SKM-1 treated with dmso at 0.1 percent for 144 hours (cell line): ENCODE data around the gene EFS.

Source experiments
- DNase-seq: peaks from one replicate; lab custom pipeline; 2025; ENCODE audit not compliant: unreplicated experiment; lab: John Stamatoyannopoulos, UW

Gene EFS

DNA sequence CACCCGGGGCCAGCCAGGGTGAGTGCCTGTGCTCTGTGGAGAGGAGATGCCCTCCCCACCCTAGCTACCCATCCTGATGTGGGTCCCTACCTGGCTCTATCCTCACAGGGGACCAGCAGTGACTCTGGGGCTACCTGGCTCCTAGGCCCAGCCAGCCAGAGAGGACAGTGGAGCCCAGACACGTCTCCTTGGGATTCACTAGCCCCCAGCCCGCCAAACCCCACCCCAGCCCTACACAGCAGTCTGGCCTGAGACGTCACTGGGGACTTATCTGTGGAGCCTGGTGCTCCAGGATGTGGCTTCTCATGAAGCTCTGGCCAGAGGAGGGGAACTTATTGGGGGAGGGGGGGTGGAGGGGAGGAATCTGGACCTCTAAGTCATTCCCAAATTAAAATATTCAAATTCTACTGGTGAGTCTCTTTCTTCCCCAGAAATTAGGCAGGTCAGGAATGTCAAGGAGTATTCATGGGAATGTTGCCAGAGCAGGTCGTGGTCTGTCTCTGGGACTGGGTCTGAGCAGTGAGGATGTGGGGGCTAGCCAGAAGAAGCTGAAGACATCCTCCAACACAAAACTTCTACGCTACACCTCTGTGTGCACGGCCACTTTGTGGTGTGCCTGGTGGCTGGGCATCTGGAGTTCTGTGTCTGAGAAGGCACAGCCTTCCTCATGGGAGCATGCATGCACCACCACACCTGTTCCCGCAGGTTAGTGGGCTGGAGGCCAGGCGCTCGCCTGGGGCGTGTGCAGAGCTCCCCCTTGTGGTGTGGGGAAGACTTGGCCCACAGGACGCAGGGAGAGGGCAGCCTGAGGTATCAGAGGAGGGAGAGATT, 14.6 kb upstream of the EFS start:
- DNase-seq: no peak

- DNase-seq: no peak
Measured at GRCh38 chr14:23378612-23379220, 13.7 kb upstream of the EFS start.

DNA sequence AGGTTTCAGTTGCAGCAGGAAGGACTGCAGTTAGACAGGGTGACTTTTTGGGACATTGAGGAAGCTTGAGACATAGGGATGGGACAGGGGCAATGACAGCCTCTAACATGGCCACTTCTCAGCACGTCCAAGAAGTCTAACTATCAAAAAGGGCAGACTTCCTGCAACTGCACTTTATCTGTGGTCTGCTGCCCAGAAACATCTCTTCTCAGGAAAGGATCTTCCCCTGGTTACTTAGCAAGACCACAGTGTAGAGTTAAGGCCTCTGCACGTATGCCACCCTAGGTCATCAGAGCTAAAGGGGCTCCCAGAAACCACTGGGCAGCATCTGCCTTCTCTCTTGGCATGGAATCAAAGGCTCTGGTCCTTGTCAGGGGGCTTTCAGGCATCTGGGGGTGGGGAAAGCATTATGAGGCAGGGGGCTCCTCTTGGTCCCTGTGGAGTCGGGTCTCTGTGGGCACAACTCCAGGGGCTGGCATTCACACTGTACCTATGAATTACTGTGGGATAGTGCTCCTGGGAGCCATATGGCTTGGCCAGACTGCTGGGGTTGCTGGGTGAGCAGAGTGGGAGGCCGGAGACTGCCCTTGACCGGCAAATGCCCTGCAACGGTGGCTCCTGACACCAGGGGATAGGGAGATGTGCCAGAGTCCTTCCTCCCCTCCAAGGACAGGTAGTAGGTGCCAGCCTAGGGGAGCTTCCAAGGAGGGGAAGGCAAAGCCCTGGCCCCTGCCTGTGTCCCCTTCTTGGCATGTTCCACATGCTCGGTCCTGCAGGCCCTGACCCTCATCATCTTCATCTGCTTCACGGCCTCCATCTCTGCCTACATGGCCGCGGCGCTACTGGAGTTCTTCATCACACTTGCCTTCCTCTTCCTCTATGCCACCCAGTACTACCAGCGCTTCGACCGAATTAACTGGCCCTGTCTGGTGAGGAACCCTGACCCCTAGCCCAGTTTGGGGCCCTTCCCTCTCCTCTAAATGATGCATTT, 12.9 kb upstream of the EFS start:
- DNase-seq: no peak

DNA sequence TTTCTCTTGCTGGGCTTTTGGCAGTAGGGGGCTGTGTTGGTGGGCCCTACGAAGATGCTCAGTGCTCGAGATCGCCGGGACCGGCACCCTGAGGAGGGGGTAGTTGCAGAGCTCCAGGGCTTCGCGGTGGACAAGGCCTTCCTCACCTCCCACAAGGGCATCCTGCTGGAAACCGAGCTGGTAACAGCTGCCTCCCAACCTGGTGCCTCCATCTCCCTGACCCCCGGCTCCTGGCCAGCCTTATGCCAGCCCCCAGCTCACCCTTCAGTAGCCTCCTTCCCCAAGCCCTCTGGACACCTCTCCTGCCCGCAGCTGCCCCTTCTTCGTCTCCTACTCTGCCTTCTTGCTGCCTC, 12.2 kb upstream of the EFS start:
- no peak for DNase-seq

GRCh38 chr14:23376482-23377197, 11.7 kb upstream of the EFS start, which contains the start of gene CMTM5:
TSS of gene CMTM5 (plus strand) at chr14:23377046. CDS start at chr14:23377252, 206 bp downstream.
- no peak for DNase-seq

GRCh38 chr14:23375527-23376251, 10.7 kb upstream of the EFS start:
- DNase-seq: no peak

DNA sequence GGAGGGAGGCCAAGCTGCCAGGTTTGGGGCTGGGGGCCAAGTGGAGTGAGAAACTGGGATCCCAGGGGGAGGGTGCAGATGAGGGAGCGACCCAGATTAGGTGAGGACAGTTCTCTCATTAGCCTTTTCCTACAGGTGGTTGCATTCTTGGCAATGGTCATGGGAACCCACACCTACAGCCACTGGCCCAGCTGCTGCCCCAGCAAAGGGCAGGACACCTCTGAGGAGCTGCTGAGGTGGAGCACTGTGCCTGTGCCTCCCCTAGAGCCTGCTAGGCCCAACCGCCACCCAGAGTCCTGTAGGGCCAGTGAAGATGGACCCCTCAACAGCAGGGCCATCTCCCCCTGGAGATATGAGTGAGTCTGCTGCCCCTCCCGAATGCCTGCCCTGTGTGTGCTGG, 8.1 kb upstream of the EFS start:
- no peak for DNase-seq

DNA sequence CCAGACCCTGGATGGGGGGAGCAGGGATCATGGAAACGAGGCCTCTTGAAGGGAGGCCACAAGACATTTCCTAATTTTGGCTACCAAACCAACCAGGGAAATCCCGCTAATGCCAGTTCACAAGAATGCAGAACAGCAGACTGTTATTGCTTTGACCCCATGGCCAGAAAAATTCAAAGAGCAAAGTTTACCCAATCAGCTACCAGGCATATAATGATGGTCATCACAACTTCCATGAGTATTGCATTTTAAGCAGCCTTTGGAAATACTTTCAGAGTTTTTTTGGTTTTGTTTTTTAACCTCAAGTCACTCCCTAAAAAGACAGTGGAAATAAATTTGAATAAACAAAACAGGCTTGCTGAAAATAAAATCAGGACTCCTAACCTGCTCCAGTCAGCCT, 7.5 kb upstream of the EFS start, which contains the start of gene IL25:
IL25 (plus strand) TSS at position 301 of the 400 bp plus-strand sequence.
- no peak for DNase-seq

GRCh38 chr14:23371865-23372264, 6.9 kb upstream of the EFS start:
- DNase-seq: no peak

DNA sequence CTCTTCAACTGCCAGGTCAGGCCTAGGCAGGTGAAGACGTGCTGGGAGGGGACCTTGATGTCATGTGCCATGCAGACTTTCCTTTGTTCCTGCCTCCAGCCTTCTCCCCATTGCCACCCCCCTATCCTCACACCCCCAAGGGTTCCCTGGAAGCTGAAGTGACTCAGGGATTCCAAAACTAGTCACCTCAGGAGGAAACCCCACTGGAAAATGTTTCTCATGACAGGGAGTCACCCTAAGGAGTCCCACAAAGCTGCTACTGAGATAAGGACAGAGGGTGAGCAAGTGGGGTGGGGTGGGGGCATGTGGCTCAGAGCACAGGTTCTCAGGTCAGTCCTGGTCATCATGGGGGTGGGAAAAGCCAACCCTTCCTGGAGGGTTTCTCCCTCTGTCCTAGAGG, 5.2 kb upstream of the EFS start:
- no peak for DNase-seq

DNA sequence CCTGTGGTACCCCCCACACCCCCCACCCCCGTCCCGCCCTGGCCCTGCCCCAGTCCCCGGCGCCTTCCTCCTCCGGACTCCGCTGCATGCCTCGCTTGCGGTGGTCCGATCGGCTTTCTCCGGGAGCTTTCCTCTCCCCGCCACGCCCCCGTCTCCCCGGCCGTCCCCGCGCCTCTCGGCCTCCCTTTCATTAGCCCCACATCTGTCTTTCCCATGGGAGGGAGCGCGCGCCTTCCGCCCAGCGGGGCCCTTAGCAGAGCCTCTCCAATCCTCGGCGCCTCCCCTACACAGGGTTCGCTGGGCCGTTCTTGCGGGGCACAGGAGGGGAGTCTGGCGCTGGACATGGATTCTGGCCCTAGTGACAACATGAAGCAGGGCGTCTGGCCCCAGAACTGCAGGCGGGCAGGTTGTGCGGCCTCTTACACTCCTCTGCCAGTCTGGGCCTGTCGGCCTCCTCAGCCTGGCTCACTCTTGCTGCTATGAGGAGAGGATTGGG, 1.5 kb upstream of the EFS start:
- no peak for DNase-seq

DNA sequence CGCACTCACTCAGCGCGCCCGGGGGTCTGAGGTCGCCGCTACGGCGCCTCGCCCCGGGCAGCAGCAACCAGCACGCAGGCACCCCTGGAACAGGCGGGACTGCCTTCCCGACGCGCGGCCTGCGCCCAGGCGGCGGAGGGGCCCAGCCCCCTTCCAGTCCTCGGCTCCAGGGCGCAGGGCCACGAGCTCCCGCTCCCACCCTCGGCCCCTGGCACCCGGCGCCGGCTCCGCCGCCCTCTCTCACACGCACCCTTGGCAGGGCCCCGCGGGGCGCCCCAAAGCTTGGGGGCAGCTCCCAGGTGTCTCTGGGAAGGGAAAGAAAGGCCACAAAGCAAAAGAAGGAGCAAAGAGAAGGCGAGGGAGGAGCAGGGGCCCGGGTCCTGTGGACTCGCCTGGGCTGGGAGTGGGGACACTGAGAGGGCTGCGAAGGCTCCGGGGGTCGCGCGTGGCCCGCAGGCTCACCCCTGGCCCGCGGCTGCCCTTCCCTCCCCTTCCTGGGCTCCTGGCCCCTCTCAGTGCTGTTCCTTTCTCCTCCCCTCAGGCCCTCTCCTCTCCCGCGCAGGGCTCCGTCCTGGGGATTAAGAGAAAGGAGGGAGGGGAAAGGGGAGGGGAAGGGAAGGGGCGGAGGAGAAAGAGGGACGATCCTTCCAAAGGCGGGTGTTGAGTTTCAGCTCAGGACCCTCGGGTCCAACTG, 907 bp upstream of the EFS start:
- DNase-seq: no peak

GRCh38 chr14:23364164-23365035, 572 bp downstream of the EFS start:
- DNase-seq: no peak

GRCh38 chr14:23362200-23362599, 2.8 kb downstream of the EFS start:
- no peak for DNase-seq

DNA sequence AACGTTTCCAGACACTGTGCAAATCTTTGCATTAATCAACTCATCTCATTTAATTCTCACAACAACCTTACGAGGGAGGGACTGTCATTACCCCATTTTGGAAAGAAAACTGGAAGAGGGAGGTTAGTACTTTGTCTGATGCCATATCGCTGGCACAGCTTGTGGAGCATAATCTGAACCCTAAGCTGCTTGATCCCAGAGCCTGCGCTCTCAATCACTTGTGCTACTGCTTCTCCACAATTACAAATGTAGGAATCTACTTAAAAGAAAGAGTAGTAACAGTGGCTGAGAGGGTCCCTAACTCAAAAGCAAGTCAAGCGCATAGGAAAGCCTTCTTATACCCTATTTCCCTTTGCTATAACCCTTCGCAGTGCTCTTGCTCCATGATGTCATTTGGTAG, 3.2 kb downstream of the EFS start:
- no peak for DNase-seq

DNA sequence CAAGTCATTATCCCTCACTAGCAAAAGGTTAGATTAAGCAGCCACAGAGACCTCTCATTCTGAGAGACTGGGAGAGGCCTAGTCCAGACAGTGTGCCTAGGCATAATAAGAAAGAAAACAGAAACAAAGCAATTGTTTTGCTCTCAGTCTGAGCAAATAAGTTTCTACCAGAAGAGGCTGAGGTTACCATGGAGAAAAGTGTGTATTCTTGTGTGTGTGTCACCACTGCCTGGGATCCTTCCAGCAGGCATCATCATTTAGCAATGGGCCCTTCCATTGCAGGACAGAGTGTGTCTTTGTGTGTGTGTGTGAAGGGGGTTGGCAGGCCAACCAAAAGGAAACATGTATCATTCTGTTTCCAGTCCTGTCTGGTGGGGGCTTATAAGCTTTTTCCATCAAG, 3.7 kb downstream of the EFS start:
- DNase-seq: no peak

DNA sequence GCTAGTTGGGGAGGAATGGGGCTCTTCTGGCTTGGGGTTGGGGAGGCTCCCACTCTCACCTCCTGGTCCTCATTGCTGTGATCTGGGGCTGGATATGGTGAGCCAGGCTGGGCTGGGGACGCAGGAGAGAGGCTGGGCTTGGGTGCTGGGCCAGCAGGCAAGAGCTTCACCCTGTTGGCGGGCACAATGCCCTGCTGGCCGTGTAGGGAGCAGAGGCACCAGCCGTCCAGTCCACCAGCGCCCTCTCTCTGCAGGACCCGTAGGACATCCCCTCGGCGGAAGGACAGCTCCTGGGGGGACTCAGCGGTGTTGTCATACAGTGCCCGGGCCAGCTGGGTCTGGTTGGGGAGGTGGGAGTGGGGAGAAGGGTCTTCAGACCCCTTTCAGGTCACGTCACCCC, 4.5 kb downstream of the EFS start:
- DNase-seq: no peak

DNA sequence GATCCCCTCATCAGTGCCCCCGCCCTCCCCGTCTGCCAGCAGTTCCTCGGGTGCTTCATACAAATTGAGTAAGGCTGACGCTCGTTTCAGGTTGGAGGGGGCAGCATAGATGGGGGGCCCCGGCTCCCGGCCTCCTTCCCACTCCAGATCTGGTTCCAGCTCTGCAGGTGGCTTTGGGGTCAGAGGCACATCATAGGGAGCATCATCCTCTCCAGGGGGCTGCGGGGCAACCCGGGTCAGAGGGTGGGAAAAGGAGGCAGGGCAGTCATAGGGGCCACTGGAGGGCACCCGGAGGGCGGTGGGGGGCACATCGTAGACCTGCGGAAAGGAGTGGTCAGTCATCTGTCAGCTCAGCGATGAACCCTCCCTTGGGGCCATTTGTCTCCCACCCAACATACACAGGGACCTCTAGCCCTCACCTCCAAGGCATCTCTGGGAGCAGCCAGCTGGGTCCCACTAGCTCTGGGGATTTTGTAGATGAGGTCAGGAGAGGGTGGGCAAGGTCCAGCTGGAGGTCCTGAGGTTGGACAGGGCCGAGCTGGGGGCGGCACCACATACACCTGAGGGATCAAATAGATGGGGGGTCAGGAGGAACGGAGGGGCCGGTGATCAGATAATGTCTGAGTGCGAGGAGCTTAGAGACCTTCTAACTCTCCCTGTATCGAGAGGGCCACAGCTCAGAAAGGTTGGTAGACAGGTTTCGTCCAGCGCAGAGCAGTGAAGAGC, 5.1 kb downstream of the EFS start:
- DNase-seq: no peak
